HG03342 (cell line): Measurements from ENCODE around the gene CFAP92.
"Not testable (repeated sequence)": the region's sequence is repeated elsewhere in the genome, so short reads cannot be mapped to it uniquely, and the experiment has no call there.

ENCODE experiments used
- ATAC-seq: cut with Tn5 transposase; IDR thresholded peaks from one replicate; pipeline ENCODE4 v1.9.1; 2021; ENCODE audit warnings: mild to moderate bottlenecking, moderate library complexity; ENCODE audit not compliant: unreplicated experiment

The CFAP92 gene

DNA sequence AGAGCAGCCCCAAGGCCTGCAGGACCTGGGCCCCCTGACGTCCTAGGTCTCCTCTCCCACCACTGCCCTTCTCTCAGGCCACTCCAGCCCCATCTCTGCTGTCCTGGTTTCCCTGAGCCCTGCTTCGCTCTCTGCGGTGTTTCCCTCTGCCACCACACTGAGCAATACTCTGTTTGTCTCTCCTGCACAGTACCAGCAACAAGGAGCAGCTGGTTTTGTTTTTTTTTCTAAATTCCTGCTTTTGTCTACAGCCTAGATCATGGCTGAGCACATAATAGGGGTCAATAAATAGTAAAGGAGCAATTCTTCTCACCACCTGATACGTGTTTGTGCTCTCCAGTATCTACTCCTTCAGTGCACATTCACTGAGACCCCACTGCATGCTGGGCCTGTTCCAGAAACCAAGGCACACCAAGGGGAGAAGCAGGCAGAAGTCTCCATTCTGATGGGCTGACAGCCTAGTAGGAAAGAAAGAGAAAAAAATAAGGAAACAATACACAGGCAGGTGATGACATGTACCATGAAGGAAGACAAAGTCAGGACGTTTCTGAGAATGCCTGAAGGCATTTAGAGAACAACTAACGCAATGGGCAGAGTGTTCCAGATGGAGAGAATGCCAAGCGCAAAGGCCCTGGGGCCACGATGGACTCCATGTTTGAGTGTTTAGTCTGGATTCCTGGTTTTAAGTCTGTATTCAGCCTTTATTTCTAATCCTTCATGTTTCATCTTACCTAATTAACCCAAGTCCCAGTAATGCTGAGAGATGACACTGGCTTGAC, 120.4 kb downstream of the CFAP92 start:
- ATAC-seq, result no peak

DNA sequence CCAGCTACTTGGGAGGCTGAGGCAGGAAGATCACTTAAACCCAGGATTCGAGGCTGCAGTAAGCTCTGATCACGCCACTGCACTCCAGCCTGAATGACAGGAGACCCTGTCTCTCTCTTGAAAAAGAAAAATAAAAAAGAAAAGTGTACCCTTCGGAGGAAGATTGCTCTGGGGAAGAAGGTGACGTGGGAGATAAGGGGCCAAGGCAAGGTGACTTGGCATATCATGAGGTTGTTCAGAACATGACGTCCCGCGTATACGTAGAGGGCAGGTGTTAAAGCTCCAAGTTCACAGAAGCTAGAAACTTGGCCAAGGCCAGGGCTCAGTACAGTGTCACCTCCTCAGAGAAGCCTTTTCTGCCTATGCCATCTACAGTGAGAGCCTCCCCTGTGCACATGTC, 121.1 kb downstream of the CFAP92 start:
- ATAC-seq, result no peak

DNA sequence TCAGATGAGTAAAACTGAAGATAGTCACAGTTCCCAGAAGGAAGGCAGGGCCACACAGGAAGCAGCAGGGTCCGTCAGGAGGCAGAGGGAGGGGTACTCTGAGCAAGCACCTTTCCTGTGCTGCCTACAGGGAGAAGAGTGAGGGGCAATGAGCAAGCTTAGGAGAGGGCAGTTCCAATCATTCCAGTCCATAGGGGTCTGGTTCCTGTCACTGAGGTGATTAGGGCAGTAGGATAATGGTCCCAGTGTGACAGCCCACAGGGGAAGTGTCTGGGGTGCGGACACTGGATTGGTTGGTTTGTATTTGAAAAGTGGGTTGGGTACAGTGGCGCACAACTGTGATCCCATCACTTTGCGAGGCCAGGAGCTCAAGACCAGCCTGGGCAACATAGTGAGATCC, 121.6 kb downstream of the CFAP92 start:
- ATAC-seq, result no peak

DNA sequence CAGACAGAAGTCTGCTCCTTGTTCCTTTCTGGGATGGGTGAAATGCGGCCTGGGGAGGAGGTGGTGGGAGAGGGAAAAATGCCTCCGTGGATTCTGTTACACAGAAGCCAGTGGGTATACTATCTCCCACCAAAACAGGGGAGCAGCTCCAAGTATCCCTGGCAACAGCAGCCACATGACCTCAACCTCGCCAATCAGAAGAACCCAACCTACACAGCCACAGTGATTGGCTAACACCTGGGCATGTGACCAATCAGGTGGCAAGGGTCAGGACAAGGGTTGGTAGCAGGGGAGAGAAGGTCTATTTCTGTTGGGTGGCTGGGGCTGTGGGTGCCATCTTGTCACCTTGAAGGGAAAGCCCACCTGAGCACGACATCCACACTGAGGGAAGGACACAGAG, 123.5 kb downstream of the CFAP92 start:
- no peak for ATAC-seq

DNA sequence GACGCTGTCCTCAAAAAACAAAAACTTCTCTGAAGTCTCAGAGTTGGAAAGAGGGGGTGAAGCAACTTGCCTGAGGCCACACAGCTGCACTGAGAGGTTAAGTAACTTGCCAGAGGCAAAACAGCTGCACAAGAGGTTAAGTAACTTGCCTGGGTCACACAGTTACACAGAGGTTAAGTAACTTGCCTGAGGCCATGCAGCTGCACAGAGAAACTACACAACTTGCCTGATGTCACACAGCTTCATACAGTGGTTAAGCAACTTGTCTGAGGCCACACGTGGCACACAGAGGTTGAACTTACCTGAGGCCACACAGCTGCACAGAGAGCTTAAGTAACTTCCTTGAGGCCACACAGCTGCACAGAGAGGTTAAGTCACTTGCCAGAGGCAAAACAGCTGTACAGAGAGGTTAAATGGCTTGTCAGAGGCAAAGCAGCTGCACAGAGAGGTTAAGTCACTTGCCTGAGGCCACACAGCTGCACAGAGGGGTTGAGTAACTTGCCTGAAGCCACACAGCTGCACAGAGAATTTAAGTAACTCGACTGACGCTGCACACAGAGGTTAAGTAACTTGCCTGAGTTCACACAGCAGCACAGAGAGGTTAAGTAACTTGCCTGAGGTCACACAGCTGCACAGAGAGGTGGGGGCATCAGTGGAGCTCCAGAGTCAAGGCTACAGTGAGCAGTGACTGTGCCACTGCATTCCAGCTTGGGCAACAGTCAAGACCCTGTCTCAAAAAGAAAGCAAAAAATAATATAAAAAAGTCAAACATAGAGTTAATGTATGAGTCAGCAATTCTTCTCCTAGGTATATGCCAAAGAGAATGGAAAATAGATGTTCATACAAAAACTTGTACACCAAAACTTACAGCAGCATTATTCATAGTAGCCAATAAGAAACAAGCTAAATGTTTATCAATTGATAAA, 126.4 kb downstream of the CFAP92 start:
- ATAC-seq, result no peak

DNA sequence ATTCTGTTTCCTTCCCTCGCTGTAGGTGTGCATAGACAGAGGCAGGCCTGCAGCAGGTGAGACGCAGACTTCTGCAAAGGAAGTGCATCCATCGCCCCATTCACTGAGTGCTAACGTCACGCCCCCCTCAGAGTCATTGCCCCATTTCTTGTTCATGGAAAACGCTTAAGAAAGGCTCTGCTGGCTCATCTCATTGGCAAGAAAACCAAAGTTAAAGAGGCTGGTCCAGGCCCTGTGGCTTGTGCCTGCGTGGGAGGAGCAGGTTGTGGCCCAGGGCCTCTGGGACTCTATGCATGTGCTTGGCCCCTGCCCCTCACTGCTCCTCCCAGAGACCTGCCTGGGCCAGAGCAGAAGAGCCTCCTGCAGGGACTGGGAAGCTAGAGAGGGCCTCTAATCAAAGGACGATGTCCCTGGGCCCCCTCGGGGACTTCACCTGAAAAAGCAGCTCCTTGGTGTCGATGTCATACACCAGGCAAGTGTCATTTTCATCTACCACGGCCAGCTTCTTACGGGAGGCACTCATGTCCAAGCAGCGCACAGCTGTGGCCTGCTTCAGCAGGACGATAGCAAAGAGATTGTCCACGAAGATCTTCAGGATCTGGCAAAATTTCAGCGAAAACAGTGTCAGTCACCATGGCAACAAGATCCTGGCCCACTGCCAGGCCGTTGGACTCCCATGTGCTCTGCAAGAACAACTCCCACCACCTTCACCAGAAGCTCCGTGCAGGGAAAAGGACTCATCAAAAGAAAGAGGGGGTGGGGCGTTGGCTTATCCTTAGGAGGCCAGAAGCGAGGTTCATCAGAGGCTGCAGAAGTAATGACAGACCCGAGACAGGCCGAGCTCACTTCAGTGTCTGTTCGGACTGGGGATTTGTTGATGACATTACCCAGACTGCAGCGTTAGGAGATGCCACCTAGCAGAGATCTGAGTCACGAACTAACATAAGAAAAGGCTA, 128.7 kb downstream of the CFAP92 start:
- ATAC-seq, result not testable (repeated sequence)

DNA sequence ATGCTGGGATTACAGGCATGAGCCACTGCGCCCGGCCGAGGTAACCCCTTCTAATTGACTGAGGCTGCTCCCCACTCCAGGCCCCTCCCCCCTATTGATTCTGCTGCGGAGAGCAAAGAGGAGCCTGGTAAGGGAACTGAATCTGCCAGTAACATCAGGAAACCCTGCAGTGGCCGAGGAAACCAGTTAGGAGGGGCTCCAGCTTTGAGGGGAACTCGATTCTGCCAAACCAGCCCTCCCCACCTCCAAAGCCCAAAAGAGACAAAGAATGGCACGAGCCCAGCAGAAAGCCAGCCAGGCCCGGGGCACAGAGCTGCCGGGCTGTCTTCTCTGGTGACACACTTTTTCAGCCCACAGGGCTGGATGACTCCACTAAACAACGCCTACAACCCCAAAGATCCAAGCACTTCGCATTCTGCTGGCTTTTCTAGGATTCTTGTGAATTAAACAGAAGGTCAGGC, 129.5 kb downstream of the CFAP92 start:
- no peak for ATAC-seq

DNA sequence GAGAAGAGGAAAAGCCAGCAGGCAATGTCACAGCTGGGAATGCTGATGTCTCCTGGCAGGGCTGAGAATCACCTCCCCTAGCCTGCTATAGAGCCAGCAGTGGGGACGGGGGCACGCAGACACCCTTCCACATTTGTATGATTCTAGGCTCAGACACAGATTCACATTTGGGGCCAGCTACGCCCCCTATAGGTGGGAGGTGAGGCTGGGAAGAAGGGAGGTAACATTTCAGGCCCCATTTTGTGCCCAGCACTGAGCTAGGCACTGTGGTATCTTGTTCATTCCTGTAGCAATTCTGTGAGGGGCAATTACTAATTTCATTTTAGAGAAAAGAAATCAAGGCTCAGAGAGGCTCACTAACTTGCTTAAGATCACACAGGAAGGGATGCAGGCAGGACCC, 130.3 kb downstream of the CFAP92 start:
- no peak for ATAC-seq

DNA sequence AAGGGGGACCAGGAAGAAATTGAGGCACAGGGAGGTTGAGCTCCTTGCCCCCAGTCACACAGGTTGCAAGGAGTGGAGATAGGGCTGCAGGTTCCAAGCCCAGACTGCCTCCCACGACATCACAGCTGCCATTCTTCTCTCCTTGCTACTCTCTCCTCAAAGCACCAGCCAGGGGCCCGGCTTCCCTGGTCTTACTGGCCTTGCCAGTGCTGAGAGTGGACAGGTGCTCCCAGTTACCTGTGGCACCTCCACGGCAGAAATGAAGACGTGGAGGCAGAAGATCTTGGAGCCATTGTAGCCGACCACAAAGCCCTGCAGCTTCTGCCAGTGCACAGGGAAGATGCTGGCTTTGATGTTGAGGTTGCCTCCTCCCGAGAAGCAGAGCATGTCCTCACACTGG, 132.4 kb downstream of the CFAP92 start:
- no peak for ATAC-seq
